Measurements from ENCODE around the gene UPF3B.
"Not testable (repeated sequence)": the region's sequence is repeated elsewhere in the genome, so short reads cannot be mapped to it uniquely, and the experiment has no call there.

UPF3B gene, protein sequence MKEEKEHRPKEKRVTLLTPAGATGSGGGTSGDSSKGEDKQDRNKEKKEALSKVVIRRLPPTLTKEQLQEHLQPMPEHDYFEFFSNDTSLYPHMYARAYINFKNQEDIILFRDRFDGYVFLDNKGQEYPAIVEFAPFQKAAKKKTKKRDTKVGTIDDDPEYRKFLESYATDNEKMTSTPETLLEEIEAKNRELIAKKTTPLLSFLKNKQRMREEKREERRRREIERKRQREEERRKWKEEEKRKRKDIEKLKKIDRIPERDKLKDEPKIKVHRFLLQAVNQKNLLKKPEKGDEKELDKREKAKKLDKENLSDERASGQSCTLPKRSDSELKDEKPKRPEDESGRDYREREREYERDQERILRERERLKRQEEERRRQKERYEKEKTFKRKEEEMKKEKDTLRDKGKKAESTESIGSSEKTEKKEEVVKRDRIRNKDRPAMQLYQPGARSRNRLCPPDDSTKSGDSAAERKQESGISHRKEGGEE

GRCh38 chrX:119852382-119853353, at the start of gene UPF3B:
Gene UPF3B, minus strand, starts transcription at chrX:119852963. Its CDS starts 35 bp downstream, at chrX:119852928.
- DNase-seq = peak; percentile 27 to 96 (median 89)

DNA sequence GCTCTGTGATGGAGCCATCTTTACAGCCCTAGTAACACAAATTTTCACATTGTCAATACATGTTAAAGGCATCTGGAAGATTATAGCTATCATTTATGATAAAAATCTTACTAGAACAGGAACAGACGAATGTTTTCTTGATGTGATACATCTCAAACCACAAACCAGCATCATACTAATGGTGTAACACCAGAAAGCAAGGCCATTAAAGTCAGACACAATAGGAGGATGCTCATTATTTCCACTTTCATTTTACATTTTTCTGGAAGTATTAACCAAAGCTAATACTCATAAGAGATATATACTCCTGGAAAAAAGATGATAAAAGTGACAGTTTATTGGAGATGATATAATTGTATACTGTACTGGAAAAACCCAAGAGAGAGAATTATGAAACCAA, 48.2 kb upstream of the UPF3B start:
- no peak for DNase-seq

DNA sequence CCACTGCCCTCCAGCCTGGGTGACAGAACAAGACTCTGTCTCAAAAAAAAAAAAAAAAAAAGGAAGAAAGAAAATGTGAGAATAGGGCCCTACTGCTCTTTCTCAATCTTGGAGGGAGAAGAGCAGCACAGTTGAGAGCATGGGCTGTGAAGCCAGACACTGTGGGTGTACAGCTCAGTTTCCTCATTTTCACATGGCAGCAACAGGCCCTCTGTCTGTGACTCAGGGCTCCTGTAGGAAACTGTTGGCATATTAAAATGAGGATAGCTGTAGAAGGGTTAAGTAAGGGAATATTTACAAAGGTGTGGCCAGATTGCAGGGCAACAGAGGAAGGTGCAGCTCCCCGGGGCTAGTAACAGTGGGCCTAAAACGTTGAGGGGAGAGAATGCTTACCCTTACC, 46.4 kb upstream of the UPF3B start:
- DNase-seq = peak in 11 of 58 donors; percentile 0 to 12 (median 1)

GRCh38 chrX:119895843-119896326, 43.1 kb upstream of the UPF3B start, which contains the start of gene AKAP14:
Gene AKAP14, plus strand, starts transcription at chrX:119895893. Its CDS starts 7,331 bp downstream, at chrX:119903224.
- DNase-seq = peak in 15 of 58 donors; percentile 0 to 40 (median 2)

DNA sequence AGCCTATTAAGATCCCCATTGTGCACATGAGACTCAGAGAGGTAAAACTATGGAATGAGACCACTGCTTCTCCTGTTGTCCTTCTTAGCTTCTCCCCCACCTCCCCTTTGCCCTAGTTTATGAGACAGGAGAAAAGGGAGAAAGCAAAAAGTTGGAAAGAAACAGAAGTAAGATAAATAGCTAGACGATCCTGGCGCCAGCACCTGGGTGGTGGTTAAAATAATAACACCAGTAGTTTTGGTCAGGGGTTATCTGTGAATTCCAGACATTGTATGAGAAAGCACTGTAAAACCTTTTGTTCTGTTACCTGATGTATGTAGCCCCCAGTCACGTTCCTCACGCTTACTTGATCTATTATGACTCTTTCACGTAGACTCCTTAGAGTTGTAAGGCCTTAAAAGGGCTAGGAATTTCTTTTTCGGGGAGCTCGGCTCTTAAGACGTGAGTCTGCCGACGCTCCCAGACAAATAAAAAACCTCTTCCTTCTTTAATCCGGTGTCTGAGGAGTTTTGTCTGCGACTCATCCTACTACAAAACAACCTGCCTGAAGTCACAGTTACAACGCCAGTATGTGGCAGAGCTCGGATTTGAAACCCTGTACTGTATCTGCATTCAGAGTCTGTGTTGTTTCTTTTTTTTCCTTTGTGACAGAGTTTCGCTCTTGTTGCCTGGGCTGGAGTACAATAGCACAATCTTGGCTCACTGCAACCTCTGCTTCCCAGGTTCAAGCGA, 39.4 kb upstream of the UPF3B start:
- not testable (repeated sequence) for DNase-seq

GRCh38 chrX:119890626-119891025, 37.9 kb upstream of the UPF3B start:
- not testable (repeated sequence) for DNase-seq

DNA sequence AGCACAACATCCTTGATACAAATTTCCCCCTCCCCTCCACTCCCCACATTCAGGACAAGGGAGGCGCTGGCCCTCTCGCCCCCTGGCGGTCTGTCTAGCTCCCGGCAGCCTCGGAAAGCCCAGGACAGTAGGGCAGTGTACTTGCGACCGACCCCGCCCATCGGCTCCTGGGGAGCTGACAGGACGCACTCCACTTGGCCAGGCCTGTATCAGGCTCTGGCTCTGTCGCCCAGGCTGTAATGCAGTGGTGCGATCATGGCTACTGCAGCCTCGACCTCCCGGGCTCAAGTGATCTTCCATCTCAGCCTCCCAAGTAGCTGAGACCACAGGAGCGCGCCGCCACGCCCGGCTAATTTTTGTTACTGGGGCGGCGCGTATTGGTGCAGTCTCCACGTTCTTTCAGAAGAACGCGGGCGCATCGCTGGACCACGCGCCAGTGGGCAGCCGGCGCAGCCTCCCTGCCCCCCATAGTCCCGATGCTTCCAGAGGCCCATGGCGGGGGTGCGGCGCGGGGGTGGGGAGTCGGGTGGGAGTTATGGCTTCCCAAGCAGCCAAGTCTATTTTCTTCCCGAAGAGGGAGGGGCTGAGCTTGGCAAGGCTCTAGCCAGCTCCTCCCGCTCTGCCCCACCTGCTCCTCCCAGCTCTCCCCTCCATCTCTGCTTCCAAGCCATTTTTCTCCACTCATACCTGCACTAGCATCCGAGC, 35.1 kb upstream of the UPF3B start:
- peak in 22 of 58 donors; percentile 0 to 34 (median 6) for DNase-seq

- no peak for DNase-seq
These were observed 33.0 kb upstream of the UPF3B start for GRCh38 chrX:119885554-119886428.

- DNase-seq = peak in 8 of 58 donors; percentile 0 to 8 (median 2)
These were observed 28.0 kb upstream of the UPF3B start for GRCh38 chrX:119880552-119881437.

GRCh38 chrX:119880076-119880475, 27.3 kb upstream of the UPF3B start:
- DNase-seq = no peak

DNA sequence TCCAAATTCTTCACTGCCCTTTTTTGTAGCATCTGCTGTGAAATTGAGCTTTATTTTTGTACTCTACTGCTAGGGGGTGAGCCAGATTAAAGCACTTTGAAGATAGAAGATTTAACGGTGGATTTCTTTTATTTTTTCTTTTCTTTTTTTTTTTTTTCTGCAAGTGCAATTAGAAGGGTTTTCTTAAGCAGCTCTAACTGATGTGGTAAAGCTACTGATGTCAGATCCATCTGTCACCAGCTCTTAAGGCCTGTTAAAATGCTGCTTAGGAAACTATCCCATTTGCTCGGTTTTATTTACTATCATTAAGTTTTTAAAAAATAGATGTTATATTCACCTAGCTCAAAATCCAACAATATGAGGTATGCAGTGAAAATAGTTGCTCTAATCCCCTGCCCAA, 26.0 kb upstream of the UPF3B start:
- DNase-seq = no peak

DNA sequence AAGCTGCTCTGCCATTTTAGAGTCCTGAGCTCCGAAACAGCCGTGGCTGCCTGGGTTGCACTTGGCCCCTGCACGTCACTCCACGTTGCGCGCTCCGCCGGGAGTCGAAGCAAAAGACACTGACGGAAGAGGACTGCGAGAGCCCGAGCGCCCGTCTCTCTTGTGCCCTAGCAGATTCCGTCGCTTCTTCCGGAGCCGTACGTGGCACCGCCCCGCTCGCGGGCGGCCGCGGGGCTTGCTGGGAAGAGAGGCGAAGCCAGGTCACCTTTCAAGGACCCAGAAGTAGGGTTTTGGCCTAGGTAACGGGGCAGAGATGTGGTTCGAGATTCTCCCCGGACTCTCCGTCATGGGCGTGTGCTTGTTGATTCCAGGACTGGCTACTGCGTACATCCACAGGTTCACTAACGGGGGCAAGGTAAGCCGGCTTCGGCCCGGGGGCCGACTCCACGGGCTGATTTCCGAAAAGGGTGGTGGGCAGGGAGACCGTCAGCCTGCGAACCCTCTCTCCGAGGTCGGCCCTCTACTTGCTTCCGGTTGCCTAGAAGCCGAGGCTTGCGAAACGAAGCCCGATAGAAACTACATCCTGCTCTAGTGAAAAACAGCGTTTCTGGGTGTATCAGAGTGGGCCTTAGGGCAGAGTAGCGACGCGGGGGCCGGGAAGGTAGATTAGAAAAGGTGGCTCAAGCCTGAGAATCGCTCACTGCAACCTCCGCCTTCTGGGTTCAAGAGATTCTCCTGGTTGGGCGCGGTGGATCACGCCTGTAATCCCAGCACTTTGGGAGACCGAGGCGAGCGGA, 19.0 kb upstream of the UPF3B start, which contains the start of the genes NDUFA1 and RNF113A:
Gene NDUFA1, plus strand, starts transcription at position 234 of the 797 bp plus-strand sequence. Its CDS starts 80 bp downstream, at position 314.
Gene RNF113A, minus strand, starts transcription at position 135 of the 797 bp plus-strand sequence. Its CDS starts 120 bp downstream, at position 15.
- DNase-seq = peak; percentile 5 to 88 (median 72)

DNA sequence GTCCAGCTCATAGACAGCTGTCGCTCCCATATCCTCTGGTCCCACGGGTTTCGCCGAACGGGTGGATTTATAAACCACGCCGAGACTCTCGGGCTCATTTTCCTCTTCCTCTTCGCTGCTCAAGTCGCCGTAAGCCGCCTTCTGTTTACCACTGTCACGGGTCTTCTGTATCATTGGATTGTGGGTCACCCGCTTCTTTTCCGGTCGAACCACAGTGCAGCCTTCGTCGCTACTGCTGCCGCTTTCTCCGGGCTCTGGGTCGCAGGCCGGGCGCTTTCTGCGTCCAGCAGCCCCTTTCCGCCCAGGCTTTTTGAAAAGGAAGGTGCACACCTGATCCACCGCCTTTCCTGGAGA, 18.5 kb upstream of the UPF3B start:
- peak in 16 of 58 donors; percentile 8 to 81 (median 45) for DNase-seq

GRCh38 chrX:119870626-119871131, 17.9 kb upstream of the UPF3B start:
- peak in 19 of 58 donors; percentile 0 to 39 (median 6) for DNase-seq

GRCh38 chrX:119853444-119853843, 681 bp upstream of the UPF3B start:
- peak in 7 of 58 donors; percentile 0 to 16 (median 2) for DNase-seq

- DNase-seq = no peak
These were observed 18.9 kb downstream of the UPF3B start for GRCh38 chrX:119833905-119834304.

Data from anterior cingulate cortex (tissue), 58 donors.